ENCODE results near the gene APLP2.

GRCh38 chr11:130190371-130190881 lies 120.7 kb downstream of the APLP2 start:
- TF ChIP-seq CTCF (IDR thresholded peaks at IDR 0.05; ENCODE audit: insufficient read depth, low read length, poor library complexity, severe bottlenecking) (no peak), EZH2phosphoT487 (conservative IDR thresholded peaks at IDR 0.05; ENCODE audit: low read length) (no peak)
